HG02943 (cell line): Measurements from ENCODE around the gene MSI2.

ENCODE experiments used
- ATAC-seq: cut with Tn5 transposase; IDR thresholded peaks from one replicate; pipeline ENCODE4 v1.9.1; 2021; ENCODE audit warnings: mild to moderate bottlenecking, low read depth, moderate library complexity; ENCODE audit not compliant: unreplicated experiment

Gene MSI2

GRCh38 chr17:57713140-57713539 is 456.8 kb downstream of the MSI2 start:
- no peak for ATAC-seq

GRCh38 chr17:57714665-57715180 is 458.4 kb downstream of the MSI2 start:
- ATAC-seq: no peak

GRCh38 chr17:57715981-57716380 is 459.7 kb downstream of the MSI2 start:
- ATAC-seq: no peak

GRCh38 chr17:57718878-57719277 is 462.6 kb downstream of the MSI2 start:
- ATAC-seq: no peak

GRCh38 chr17:57720386-57721035 is 464.2 kb downstream of the MSI2 start:
- ATAC-seq: no peak

GRCh38 chr17:57721967-57722703 is 465.8 kb downstream of the MSI2 start:
- no peak for ATAC-seq

GRCh38 chr17:57722704-57723043 is 466.4 kb downstream of the MSI2 start:
- no peak for ATAC-seq

GRCh38 chr17:57723427-57724025 is 467.2 kb downstream of the MSI2 start:
- no peak for ATAC-seq

GRCh38 chr17:57724026-57724728 is 467.9 kb downstream of the MSI2 start:
- ATAC-seq: no peak

GRCh38 chr17:57724729-57725125 is 468.4 kb downstream of the MSI2 start:
- ATAC-seq: no peak

- ATAC-seq: no peak
These were observed 470.0 kb downstream of the MSI2 start for GRCh38 chr17:57726213-57726790.

- no peak for ATAC-seq
These were observed 470.5 kb downstream of the MSI2 start for GRCh38 chr17:57726838-57727237.

- no peak for ATAC-seq
These were observed 471.4 kb downstream of the MSI2 start for GRCh38 chr17:57727630-57728175.

- ATAC-seq: no peak
These were observed 473.8 kb downstream of the MSI2 start for GRCh38 chr17:57730026-57730701.

GRCh38 chr17:57732062-57732461 is 475.7 kb downstream of the MSI2 start:
- ATAC-seq: no peak

GRCh38 chr17:57733085-57733484 is 476.8 kb downstream of the MSI2 start:
- ATAC-seq: no peak
